ENCODE results near the gene NET1. TPM values are rescaled to one million over a fixed set of nuclear protein-coding genes. Genes with fewer than 3 reads are reported as not detected.
"Not testable (repeated sequence)": the region's sequence is repeated elsewhere in the genome, so short reads cannot be mapped to it uniquely, and the experiment has no call there.

NET1 gene
- total RNA-seq, 2 donors from 2014 or later: 47.3 to 64.9 TPM

- no peak for DNase-seq
- Histone ChIP-seq H3K27me3 (ENCODE audit: control insufficient read depth, insufficient read depth, low read length, poor library complexity, severe bottlenecking) (no peaks in the 10 kb centered on the region), H3K9me3 (ENCODE audit: control insufficient read depth, low read length) (peaks cover 20% of the 10 kb centered on the region), H3K27ac (ENCODE audit: low read depth, low read length) (no peak overlapping the region), H3K4me3 (ENCODE audit: low read length) (no peak overlapping the region), H3K4me1 (ENCODE audit: control insufficient read depth, insufficient read depth, low read length) (no peaks in the 10 kb centered on the region), H3K36me3 (ENCODE audit: control insufficient read depth, insufficient read depth, low read length) (no peaks in the 10 kb centered on the region), H3K9ac (ENCODE audit: extremely low read depth, low read length, poor library complexity, severe bottlenecking) (no peak overlapping the region)
- TF ChIP-seq CTCF (conservative IDR thresholded peaks at IDR 0.05): no peak
- Mint-ChIP-seq H3K4me3 (no peak overlapping the region), H3K4me1 (no peaks in the 10 kb centered on the region), H3K27me3 (ENCODE audit: insufficient read depth) (no peaks in the 10 kb centered on the region), H3K27ac (no peak overlapping the region), H3K36me3 (ENCODE audit: low read depth) (no peaks in the 10 kb centered on the region), H3K9me3 (peaks cover 15% of the 10 kb centered on the region)
- 86 to 93% methylated on average over 1 to 3 of the region's 3 CpGs for WGBS, 2 experiments (ENCODE audit: insufficient coverage in 1 of 2, insufficient read length in 1 of 2)
Observed at GRCh38 chr10:5402798-5403197, 9.6 kb upstream of the NET1 start.

GRCh38 chr10:5404208-5405041, 7.9 kb upstream of the NET1 start, which contains the start of gene TUBAL3:
Gene TUBAL3, minus strand, starts transcription at chr10:5404828. Its CDS starts 36 bp downstream, at chr10:5404792.
- Histone ChIP-seq H3K4me1 (ENCODE audit: control insufficient read depth, insufficient read depth, low read length) (no peaks in the 10 kb centered on the region), H3K9me3 (ENCODE audit: control insufficient read depth, low read length) (peaks cover 22% of the 10 kb centered on the region), H3K27ac (ENCODE audit: low read depth, low read length) (no peak within 1 kb of the TSS), H3K27me3 (ENCODE audit: control insufficient read depth, insufficient read depth, low read length, poor library complexity, severe bottlenecking) (no peaks in the 10 kb centered on the region), H3K36me3 (ENCODE audit: control insufficient read depth, insufficient read depth, low read length) (no peaks in the 10 kb centered on the region), H3K9ac (ENCODE audit: extremely low read depth, low read length, poor library complexity, severe bottlenecking) (no peak within 1 kb of the TSS), H3K4me3 (ENCODE audit: low read length) (no peak within 1 kb of the TSS)
- no peak for TF ChIP-seq CTCF (conservative IDR thresholded peaks at IDR 0.05)
- H3K4me3 Mint-ChIP-seq: no peak within 1 kb of the TSS
- H3K4me1 Mint-ChIP-seq: no peaks in the 10 kb centered on the region
- no peaks in the 10 kb centered on the region for H3K36me3 Mint-ChIP-seq (ENCODE audit: low read depth)
- peaks cover under 1% of the 10 kb centered on the region for H3K27me3 Mint-ChIP-seq (ENCODE audit: insufficient read depth)
- H3K27ac Mint-ChIP-seq: no peak within 1 kb of the TSS
- DNase-seq: no peak
- peaks cover 25% of the 10 kb centered on the region for H3K9me3 Mint-ChIP-seq
- WGBS, 2 experiments (ENCODE audit: insufficient coverage in 1 of 2, insufficient read length in 1 of 2): 80 to 84% methylated on average over 4 to 8 of the region's 8 CpGs

GRCh38 chr10:5406918-5407317, 5.4 kb upstream of the NET1 start:
- Histone ChIP-seq H3K9me3 (ENCODE audit: control insufficient read depth, low read length) (peaks cover 22% of the 10 kb centered on the region), H3K4me3 (ENCODE audit: low read length) (no peak overlapping the region), H3K9ac (ENCODE audit: extremely low read depth, low read length, poor library complexity, severe bottlenecking) (no peak overlapping the region), H3K36me3 (ENCODE audit: control insufficient read depth, insufficient read depth, low read length) (no peaks in the 10 kb centered on the region), H3K27ac (ENCODE audit: low read depth, low read length) (no peak overlapping the region), H3K27me3 (ENCODE audit: control insufficient read depth, insufficient read depth, low read length, poor library complexity, severe bottlenecking) (no peaks in the 10 kb centered on the region), H3K4me1 (ENCODE audit: control insufficient read depth, insufficient read depth, low read length) (no peaks in the 10 kb centered on the region)
- WGBS, 2 experiments (ENCODE audit: insufficient coverage in 1 of 2, insufficient read length in 1 of 2): 60% methylated on average over 1 of the region's 1 CpG; no CpG with 5 or more reads in 1 of the 2 experiments
- no peak for DNase-seq
- peaks cover 4% of the 10 kb centered on the region for H3K27me3 Mint-ChIP-seq (ENCODE audit: insufficient read depth)
- H3K4me1 Mint-ChIP-seq: no peaks in the 10 kb centered on the region
- no peak overlapping the region for H3K4me3 Mint-ChIP-seq
- no peak overlapping the region for H3K27ac Mint-ChIP-seq
- no peak for TF ChIP-seq CTCF (conservative IDR thresholded peaks at IDR 0.05)
- H3K9me3 Mint-ChIP-seq: peaks cover 27% of the 10 kb centered on the region
- H3K36me3 Mint-ChIP-seq (ENCODE audit: low read depth): no peaks in the 10 kb centered on the region

- not testable (repeated sequence) for H3K4me3 Mint-ChIP-seq; H3K4me3 ChIP-seq (ENCODE audit: low read length); H3K27me3 ChIP-seq (ENCODE audit: control insufficient read depth, insufficient read depth, low read length, poor library complexity, severe bottlenecking); H3K9ac ChIP-seq (ENCODE audit: extremely low read depth, low read length, poor library complexity, severe bottlenecking); H3K4me1 ChIP-seq (ENCODE audit: control insufficient read depth, insufficient read depth, low read length); H3K36me3 ChIP-seq (ENCODE audit: control insufficient read depth, insufficient read depth, low read length); DNase-seq; H3K27ac Mint-ChIP-seq; H3K36me3 Mint-ChIP-seq (ENCODE audit: low read depth); H3K27me3 Mint-ChIP-seq (ENCODE audit: insufficient read depth); H3K27ac ChIP-seq (ENCODE audit: low read depth, low read length); H3K4me1 Mint-ChIP-seq
- H3K9me3 ChIP-seq (ENCODE audit: control insufficient read depth, low read length): peaks cover 22% of the 10 kb centered on the region
- peaks cover 27% of the 10 kb centered on the region for H3K9me3 Mint-ChIP-seq
Observed at GRCh38 chr10:5410787-5411186, 1.6 kb upstream of the NET1 start.

All from endodermal cell (in vitro differentiated cells).